ENCODE measurements around the gene GRM3. TPM values are rescaled to one million over a fixed set of nuclear protein-coding genes. Genes with fewer than 3 reads are reported as not detected.
A peak's percentile ranks its signal among the peaks of the same experiment; 100 is the strongest.

The GRM3 gene
- total and polyA plus RNA-seq, 4 donors, result 14.3 to 28.4 (median 24.7) TPM

DNA sequence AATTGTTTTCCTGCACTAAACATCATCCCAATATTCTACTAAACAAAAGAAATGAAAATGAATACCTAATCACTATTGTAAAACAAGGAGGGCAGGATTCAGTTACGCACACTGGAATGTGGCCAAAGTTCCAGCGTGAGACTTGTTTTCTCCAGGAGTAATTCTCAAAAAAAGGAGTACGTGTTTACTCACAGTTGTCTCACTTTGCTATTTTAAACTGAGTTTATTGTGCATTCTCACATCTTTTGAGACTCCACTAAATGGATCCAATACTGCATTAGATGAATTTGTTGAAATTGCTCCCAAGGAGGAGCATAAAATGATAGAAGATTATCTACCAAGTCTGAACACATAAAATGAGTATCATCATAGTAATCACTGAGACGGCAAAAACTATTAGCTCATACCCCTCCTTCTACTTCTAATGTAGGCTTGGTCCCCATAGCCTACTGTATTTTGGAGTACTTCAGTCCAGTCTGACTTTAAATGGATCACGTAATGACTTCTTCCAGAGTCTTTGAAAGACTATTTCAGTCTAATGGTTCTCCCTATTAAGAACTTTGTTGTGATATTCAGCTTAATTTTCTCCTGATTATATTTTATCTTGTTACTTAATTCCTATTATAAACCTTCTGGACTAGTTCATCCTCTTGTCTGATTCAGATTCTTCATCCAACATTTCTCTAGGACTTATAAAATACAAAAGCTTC lies 3.8 kb downstream of the GRM3 start:
- peak in 3 of 6 donors; percentile 28 to 86 (median 46) for DNase-seq (ENCODE audit: low read depth in 4 of 6, low spot score in 6 of 6)
- Histone ChIP-seq H3K4me1 (ENCODE audit: control insufficient read depth, insufficient read depth, low read length) (peaks cover 18% of the 10 kb centered on the region), H3K4me3 (ENCODE audit: low read depth, low read length) (no peak overlapping the region), H3K27ac (ENCODE audit: low read depth, low read length) (no peak overlapping the region), H3K36me3 (ENCODE audit: control insufficient read depth, insufficient read depth, low read length) (no peaks in the 10 kb centered on the region), H3K27me3 (ENCODE audit: control insufficient read depth, insufficient read depth, low read length) (peaks cover 7% of the 10 kb centered on the region), H3K9me3 (ENCODE audit: control insufficient read depth, insufficient read depth, low read length) (no peaks in the 10 kb centered on the region)
- WGBS (ENCODE audit: insufficient coverage), result no CpG with 5 or more reads among the region's 5 CpGs

DNA sequence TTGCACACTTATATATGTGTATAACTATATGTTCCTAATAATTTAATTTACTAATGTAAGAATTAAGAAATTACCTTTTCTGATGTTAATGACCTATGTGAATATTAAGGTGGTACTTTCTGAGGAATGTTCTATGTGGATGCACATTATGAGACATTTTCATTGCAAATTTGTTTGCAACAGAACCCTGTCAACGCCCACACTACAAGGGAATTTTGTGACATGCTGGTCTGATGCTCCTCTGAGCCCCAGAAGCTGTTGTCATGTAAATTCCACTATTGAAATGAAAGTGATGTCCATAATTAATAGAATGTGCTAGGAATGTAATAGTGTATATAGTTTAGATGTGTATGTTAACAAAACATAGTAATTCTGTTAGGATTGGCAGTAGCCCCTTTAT lies 4.5 kb downstream of the GRM3 start:
- Histone ChIP-seq H3K4me1 (ENCODE audit: control insufficient read depth, insufficient read depth, low read length) (peaks cover 18% of the 10 kb centered on the region), H3K27me3 (ENCODE audit: control insufficient read depth, insufficient read depth, low read length) (peaks cover 7% of the 10 kb centered on the region), H3K9me3 (ENCODE audit: control insufficient read depth, insufficient read depth, low read length) (no peaks in the 10 kb centered on the region), H3K27ac (ENCODE audit: low read depth, low read length) (no peak overlapping the region), H3K4me3 (ENCODE audit: low read depth, low read length) (no peak overlapping the region), H3K36me3 (ENCODE audit: control insufficient read depth, insufficient read depth, low read length) (no peaks in the 10 kb centered on the region)
- no CpG with 5 or more reads among the region's 1 CpG for WGBS (ENCODE audit: insufficient coverage)
- peak in 1 of 6 donors; percentile 4 for DNase-seq (ENCODE audit: low read depth in 4 of 6, low spot score in 6 of 6)

DNA sequence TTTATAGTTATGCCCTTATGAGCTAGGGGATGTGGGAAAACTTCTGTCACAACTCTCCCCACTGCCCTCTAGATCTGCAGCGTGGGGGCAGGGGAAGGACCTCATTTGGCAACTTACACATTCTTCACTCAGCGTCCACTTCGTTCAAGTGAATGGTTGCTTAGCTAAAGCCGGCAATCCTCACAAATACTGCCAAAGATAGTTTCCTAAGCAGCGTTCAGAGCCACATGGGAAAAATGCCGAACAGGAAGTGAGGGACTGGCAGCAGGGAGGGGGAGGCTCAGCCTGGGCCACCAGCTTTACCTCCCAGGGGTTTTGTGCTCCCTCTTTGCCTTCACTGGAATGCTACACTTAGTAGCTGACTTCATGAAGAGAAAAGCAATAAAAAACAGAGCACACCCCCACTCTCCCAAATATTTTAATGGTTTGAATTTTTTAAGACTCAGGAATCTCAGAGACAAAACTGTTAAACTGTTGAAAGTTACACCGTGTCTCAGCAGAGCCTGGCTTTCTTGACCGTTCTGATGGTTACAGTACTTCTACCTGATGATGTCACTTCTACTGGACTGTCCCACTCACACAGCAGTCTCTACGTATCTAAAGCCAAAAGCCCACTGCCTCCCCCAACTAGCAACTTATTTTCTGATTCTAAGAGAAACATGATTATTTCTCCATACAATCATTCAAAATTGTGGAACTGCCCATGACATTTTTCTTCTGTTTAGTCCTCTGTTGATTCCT lies 10.4 kb downstream of the GRM3 start:
- Histone ChIP-seq H3K27ac (ENCODE audit: low read depth, low read length) (peak overlapping the region; percentile 40), H3K4me3 (ENCODE audit: low read depth, low read length) (peak overlapping the region; percentile 20)
- DNase-seq (ENCODE audit: low read depth in 4 of 6, low spot score in 6 of 6), result peak in 5 of 6 donors; percentile 42 to 85 (median 59)

DNA sequence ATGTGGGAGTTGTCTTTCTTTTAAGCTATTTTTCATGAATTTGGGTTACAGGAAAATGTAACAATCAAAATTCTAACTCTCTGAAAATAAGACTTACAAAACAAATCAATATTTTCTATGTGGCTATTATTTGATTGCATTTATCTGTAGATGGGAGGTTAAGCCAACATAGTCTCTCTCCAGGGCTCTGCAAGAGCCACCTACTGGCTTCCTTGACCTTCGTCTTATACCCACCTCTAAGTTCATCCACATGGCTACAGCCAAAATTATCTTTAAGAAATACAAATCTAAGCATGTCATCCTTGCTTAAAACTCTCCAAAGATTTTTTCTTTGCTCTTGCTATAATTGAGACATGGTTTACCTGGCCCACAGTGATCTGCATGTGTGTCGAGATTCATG lies 14.2 kb downstream of the GRM3 start:
- Histone ChIP-seq H3K27me3 (ENCODE audit: control insufficient read depth, insufficient read depth, low read length) (no peaks in the 10 kb centered on the region), H3K36me3 (ENCODE audit: control insufficient read depth, insufficient read depth, low read length) (no peaks in the 10 kb centered on the region), H3K9me3 (ENCODE audit: control insufficient read depth, insufficient read depth, low read length) (no peaks in the 10 kb centered on the region), H3K4me1 (ENCODE audit: control insufficient read depth, insufficient read depth, low read length) (peaks cover 4% of the 10 kb centered on the region), H3K27ac (ENCODE audit: low read depth, low read length) (no peak overlapping the region), H3K4me3 (ENCODE audit: low read depth, low read length) (no peak overlapping the region)
- WGBS (ENCODE audit: insufficient coverage), result 93% methylated on average over 2 of the region's 2 CpGs
- DNase-seq (ENCODE audit: low read depth in 4 of 6, low spot score in 6 of 6), result no peak

More for the DNA sequence above, 10.4 kb downstream of the GRM3 start:
- Histone ChIP-seq H3K27me3 (ENCODE audit: control insufficient read depth, insufficient read depth, low read length) (no peaks in the 10 kb centered on the region), H3K4me1 (ENCODE audit: control insufficient read depth, insufficient read depth, low read length) (peaks cover 4% of the 10 kb centered on the region), H3K36me3 (ENCODE audit: control insufficient read depth, insufficient read depth, low read length) (no peaks in the 10 kb centered on the region), H3K9me3 (ENCODE audit: control insufficient read depth, insufficient read depth, low read length) (no peaks in the 10 kb centered on the region)
- 41% methylated on average over 5 of the region's 9 CpGs for WGBS (ENCODE audit: insufficient coverage)

DNA sequence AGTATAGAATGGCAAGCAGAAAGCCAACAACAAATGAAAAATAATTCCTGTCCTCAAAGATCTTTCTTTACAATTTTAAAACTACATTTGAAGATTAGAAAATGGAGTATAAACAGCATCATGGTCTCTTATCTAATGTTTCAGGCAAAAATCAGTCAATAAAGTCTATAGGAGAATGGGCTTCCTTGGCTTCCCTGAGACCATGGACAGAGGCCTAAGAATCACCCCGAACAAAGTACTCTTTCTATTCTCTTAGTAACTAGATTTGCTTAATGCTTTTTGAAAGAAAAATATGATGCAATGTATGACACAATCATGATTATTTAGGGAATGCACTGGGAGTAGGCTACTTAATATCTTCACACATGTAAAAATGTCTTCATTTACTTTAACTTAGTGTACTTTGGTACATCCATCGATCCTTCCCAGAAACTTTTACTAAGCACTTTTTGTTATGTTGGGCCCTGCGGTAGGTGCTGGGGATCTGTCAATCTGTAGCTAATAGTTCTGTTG lies 17.3 kb downstream of the GRM3 start:
- DNase-seq (ENCODE audit: low read depth in 4 of 6, low spot score in 6 of 6), result no peak
- Histone ChIP-seq H3K27me3 (ENCODE audit: control insufficient read depth, insufficient read depth, low read length) (no peaks in the 10 kb centered on the region), H3K36me3 (ENCODE audit: control insufficient read depth, insufficient read depth, low read length) (no peaks in the 10 kb centered on the region), H3K27ac (ENCODE audit: low read depth, low read length) (no peak overlapping the region), H3K4me1 (ENCODE audit: control insufficient read depth, insufficient read depth, low read length) (no peaks in the 10 kb centered on the region), H3K9me3 (ENCODE audit: control insufficient read depth, insufficient read depth, low read length) (no peaks in the 10 kb centered on the region), H3K4me3 (ENCODE audit: low read depth, low read length) (no peak overlapping the region)
- WGBS (ENCODE audit: insufficient coverage), result no CpG with 5 or more reads among the region's 3 CpGs

DNA sequence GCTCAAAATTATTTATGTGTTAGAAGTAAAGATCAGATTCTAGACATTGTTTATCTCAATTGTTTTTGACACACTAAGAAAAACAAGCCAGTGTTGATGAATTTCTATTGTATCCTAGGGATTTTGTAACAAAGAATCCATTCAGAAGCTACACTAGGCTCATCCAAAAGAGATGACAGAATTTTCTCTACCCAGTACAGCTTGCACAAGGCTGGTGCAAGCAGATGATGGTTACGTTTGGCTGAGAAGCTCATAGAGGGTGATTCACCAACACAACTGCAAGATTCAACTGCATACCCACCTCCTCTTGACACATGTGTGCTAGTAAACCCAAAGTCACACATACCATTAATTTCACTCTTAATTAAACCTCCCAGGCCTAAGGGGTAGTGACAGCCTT lies 20.8 kb downstream of the GRM3 start:
- Histone ChIP-seq H3K4me3 (ENCODE audit: low read depth, low read length) (no peak overlapping the region), H3K9me3 (ENCODE audit: control insufficient read depth, insufficient read depth, low read length) (no peaks in the 10 kb centered on the region), H3K36me3 (ENCODE audit: control insufficient read depth, insufficient read depth, low read length) (no peaks in the 10 kb centered on the region), H3K4me1 (ENCODE audit: control insufficient read depth, insufficient read depth, low read length) (no peaks in the 10 kb centered on the region), H3K27ac (ENCODE audit: low read depth, low read length) (no peak overlapping the region), H3K27me3 (ENCODE audit: control insufficient read depth, insufficient read depth, low read length) (no peaks in the 10 kb centered on the region)
- no peak for DNase-seq (ENCODE audit: low read depth in 4 of 6, low spot score in 6 of 6)
- WGBS (ENCODE audit: insufficient coverage), result no CpG with 5 or more reads among the region's 1 CpG

DNA sequence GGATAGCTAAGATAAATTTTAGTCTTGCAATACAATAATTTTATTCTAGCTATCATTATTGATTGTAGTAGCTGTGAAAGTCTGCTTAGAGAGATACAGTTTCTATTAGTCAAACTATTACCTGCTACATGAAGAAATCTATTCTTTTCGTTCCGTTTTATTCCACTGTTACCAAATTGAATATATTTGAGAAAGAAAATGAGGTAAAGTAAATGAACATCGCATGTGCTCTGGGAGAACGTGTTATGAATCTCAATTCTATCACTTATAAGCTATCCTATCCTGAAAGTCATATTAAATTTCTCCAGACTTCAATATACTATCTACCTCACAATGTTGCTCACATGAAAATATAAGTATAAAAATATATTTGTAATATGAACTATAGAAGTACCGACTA lies 21.3 kb downstream of the GRM3 start:
- DNase-seq (ENCODE audit: low read depth in 4 of 6, low spot score in 6 of 6), result peak in 1 of 6 donors; percentile 34
- Histone ChIP-seq H3K27me3 (ENCODE audit: control insufficient read depth, insufficient read depth, low read length) (no peaks in the 10 kb centered on the region), H3K9me3 (ENCODE audit: control insufficient read depth, insufficient read depth, low read length) (no peaks in the 10 kb centered on the region), H3K4me3 (ENCODE audit: low read depth, low read length) (no peak overlapping the region), H3K4me1 (ENCODE audit: control insufficient read depth, insufficient read depth, low read length) (no peaks in the 10 kb centered on the region), H3K27ac (ENCODE audit: low read depth, low read length) (no peak overlapping the region), H3K36me3 (ENCODE audit: control insufficient read depth, insufficient read depth, low read length) (no peaks in the 10 kb centered on the region)
- WGBS (ENCODE audit: insufficient coverage), result no CpG with 5 or more reads among the region's 5 CpGs

DNA sequence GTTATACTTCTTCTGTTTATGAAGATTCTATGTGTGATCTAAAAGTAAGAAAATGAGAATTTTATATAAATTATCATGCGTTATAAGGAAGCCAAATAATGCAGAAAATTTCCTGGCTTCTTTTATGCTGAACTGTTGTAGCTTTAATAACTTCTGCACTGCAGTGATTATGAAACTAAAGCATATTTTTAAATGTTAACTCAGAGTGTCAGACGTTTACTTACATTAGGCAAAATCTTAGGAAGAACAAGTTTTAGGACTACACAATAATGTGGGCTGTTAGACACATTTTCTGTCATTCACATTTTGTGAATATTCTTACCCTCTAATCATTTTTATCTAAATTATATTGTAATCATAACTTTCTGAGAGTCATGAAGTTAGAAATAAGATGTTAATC lies 22.0 kb downstream of the GRM3 start:
- no peak overlapping the region for H3K4me3 ChIP-seq (ENCODE audit: low read depth, low read length)
- H3K9me3 ChIP-seq (ENCODE audit: control insufficient read depth, insufficient read depth, low read length), result no peaks in the 10 kb centered on the region
- H3K36me3 ChIP-seq (ENCODE audit: control insufficient read depth, insufficient read depth, low read length), result no peaks in the 10 kb centered on the region
- DNase-seq (ENCODE audit: low read depth in 4 of 6, low spot score in 6 of 6), result no peak
- H3K27me3 ChIP-seq (ENCODE audit: control insufficient read depth, insufficient read depth, low read length), result no peaks in the 10 kb centered on the region
- H3K4me1 ChIP-seq (ENCODE audit: control insufficient read depth, insufficient read depth, low read length), result no peaks in the 10 kb centered on the region
- WGBS (ENCODE audit: insufficient coverage), result no CpG with 5 or more reads among the region's 2 CpGs
- H3K27ac ChIP-seq (ENCODE audit: low read depth, low read length), result no peak overlapping the region

DNA sequence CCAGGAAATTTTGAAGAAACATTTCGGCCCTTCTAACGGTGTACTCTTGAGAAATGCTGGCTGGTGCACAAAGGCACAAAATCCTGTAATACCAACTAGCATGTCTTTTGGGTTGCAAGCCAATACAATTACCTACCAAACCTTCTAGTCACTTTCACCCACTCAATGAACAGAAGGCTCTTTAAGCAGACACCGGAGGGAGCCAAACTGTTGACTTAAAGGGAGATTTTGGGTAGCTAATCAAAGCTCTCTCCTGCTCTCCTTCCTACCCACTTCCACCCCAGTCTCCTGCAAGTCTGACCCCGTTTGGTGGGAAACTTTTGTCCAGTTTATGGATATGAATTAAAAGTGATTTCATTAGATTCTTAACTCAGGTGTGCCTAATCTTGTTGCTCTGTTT lies 24.0 kb downstream of the GRM3 start:
- no peaks in the 10 kb centered on the region for H3K4me1 ChIP-seq (ENCODE audit: control insufficient read depth, insufficient read depth, low read length)
- WGBS (ENCODE audit: insufficient coverage), result 65% methylated on average over 2 of the region's 4 CpGs
- no peaks in the 10 kb centered on the region for H3K36me3 ChIP-seq (ENCODE audit: control insufficient read depth, insufficient read depth, low read length)
- no peak overlapping the region for H3K4me3 ChIP-seq (ENCODE audit: low read depth, low read length)
- DNase-seq (ENCODE audit: low read depth in 4 of 6, low spot score in 6 of 6), result peak in 1 of 6 donors; percentile 17
- H3K27ac ChIP-seq (ENCODE audit: low read depth, low read length), result no peak overlapping the region
- no peaks in the 10 kb centered on the region for H3K9me3 ChIP-seq (ENCODE audit: control insufficient read depth, insufficient read depth, low read length)
- H3K27me3 ChIP-seq (ENCODE audit: control insufficient read depth, insufficient read depth, low read length), result no peaks in the 10 kb centered on the region
